H9 (cell line): ENCODE measurements around the gene SMIM21. TPM values are rescaled to one million over a fixed set of nuclear protein-coding genes. Genes with fewer than 3 reads are reported as not detected.

Experiments
- DNase-seq: peaks from one replicate; pipeline ENCODE4 v3.0.0-alpha.2; 2017
- H2AFZ ChIP-seq: one replicate; pipeline ENCODE4 v1.6.1; 2013; ENCODE audit warnings: mild to moderate bottlenecking, low read length, control low read depth, moderate library complexity
- H2AK5ac ChIP-seq: 2 replicates; pipeline ENCODE4 v1.6.1; 2013; ENCODE audit warnings: low read length, control low read depth, mixed read lengths; ENCODE audit not compliant: insufficient read length
- H2BK120ac ChIP-seq: one replicate; pipeline ENCODE4 v1.6.1; 2013; ENCODE audit warnings: low read depth, mild to moderate bottlenecking, low read length, control low read depth, inconsistent platforms; ENCODE audit not compliant: poor library complexity, severe bottlenecking
- H2BK12ac ChIP-seq: 2 replicates; pipeline ENCODE4 v1.6.1; 2013; ENCODE audit warnings: low read length, control low read depth, mixed read lengths, low read depth; ENCODE audit not compliant: insufficient read length
- H2BK15ac ChIP-seq: 2 replicates; pipeline ENCODE4 v1.6.1; 2013; ENCODE audit warnings: low read depth, low read length, control low read depth
- H2BK20ac ChIP-seq: one replicate; pipeline ENCODE4 v1.6.1; 2013; ENCODE audit warnings: low read depth, mild to moderate bottlenecking, low read length, control low read depth, inconsistent platforms; ENCODE audit not compliant: poor library complexity, severe bottlenecking
- H2BK5ac ChIP-seq: 2 replicates; pipeline ENCODE4 v1.6.1; 2013; ENCODE audit warnings: low read length, control low read depth, mixed read lengths; ENCODE audit not compliant: insufficient read length
- H3K14ac ChIP-seq: 2 replicates; pipeline ENCODE4 v1.6.1; 2013; ENCODE audit warnings: low read length, control low read depth; ENCODE audit not compliant: insufficient read depth
- H3K18ac ChIP-seq: 2 replicates; pipeline ENCODE4 v1.6.1; 2013; ENCODE audit warnings: low read depth, mild to moderate bottlenecking, mixed read lengths, low read length, control low read depth; ENCODE audit not compliant: insufficient read length
- H3K23ac ChIP-seq: 2 replicates; pipeline ENCODE4 v1.6.1; 2013; ENCODE audit warnings: low read length, control low read depth, mixed read lengths, low read depth; ENCODE audit not compliant: insufficient read length
- H3K23me2 ChIP-seq: 2 replicates; pipeline ENCODE4 v1.6.1; 2013; ENCODE audit warnings: low read depth, mild to moderate bottlenecking, mixed read lengths, low read length, control low read depth; ENCODE audit not compliant: insufficient read length, poor library complexity, severe bottlenecking
- H3K27ac ChIP-seq: 2 replicates; pipeline ENCODE4 v1.5.1; 2013; ENCODE audit warnings: low read length, control low read depth, mixed read lengths, low read depth; ENCODE audit not compliant: insufficient read length
- H3K27me3 ChIP-seq: 2 replicates; pipeline ENCODE4 v1.6.1; 2013; ENCODE audit warnings: low read length, control low read depth, inconsistent platforms; ENCODE audit not compliant: insufficient read depth
- H3K4ac ChIP-seq: 2 replicates; pipeline ENCODE4 v1.6.1; 2013; ENCODE audit warnings: low read depth, mild to moderate bottlenecking, control low read depth, inconsistent platforms, low read length, moderate library complexity
- H3K4me1 ChIP-seq: 2 replicates; pipeline ENCODE4 v1.6.1; 2013; ENCODE audit warnings: low read length, control low read depth, inconsistent platforms; ENCODE audit not compliant: insufficient read depth
- H3K4me2 ChIP-seq: 2 replicates; pipeline ENCODE4 v1.6.1; 2013; ENCODE audit warnings: low read length, control low read depth, mixed read lengths; ENCODE audit not compliant: insufficient read length, insufficient read depth
- H3K56ac ChIP-seq: 2 replicates; pipeline ENCODE4 v1.6.1; 2013; ENCODE audit warnings: low read depth, mild to moderate bottlenecking, mixed read lengths, low read length, control low read depth; ENCODE audit not compliant: insufficient read length
- H3K79me1 ChIP-seq: 2 replicates; pipeline ENCODE4 v1.6.1; 2013; ENCODE audit warnings: low read depth, mild to moderate bottlenecking, moderate library complexity, low read length, control low read depth, inconsistent platforms; ENCODE audit not compliant: insufficient read depth, poor library complexity, severe bottlenecking
- H3K79me2 ChIP-seq: 2 replicates; pipeline ENCODE4 v1.6.1; 2013; ENCODE audit warnings: low read length, control low read depth, inconsistent platforms; ENCODE audit not compliant: insufficient read depth
- H3K9ac ChIP-seq: 2 replicates; pipeline ENCODE4 v1.6.1; 2013; ENCODE audit warnings: low read length, control low read depth, mixed read lengths; ENCODE audit not compliant: insufficient read length; ENCODE audit errors: extremely low read depth
- H3K9me3 ChIP-seq: one replicate; pipeline ENCODE4 v1.6.1; 2013; ENCODE audit warnings: low read depth, low read length, inconsistent platforms; ENCODE audit not compliant: control insufficient read depth
- H3T11ph ChIP-seq: one replicate; pipeline ENCODE4 v1.6.1; 2013; ENCODE audit warnings: mild to moderate bottlenecking, low read length, control low read depth, inconsistent platforms
- H4K20me1 ChIP-seq: one replicate; pipeline ENCODE4 v1.6.1; 2013; ENCODE audit not compliant: control insufficient read depth, insufficient read length, insufficient read depth
- H4K5ac ChIP-seq: 2 replicates; pipeline ENCODE4 v1.6.1; 2013; ENCODE audit warnings: low read depth, mild to moderate bottlenecking, mixed read lengths, low read length, control low read depth; ENCODE audit not compliant: insufficient read length
- H4K8ac ChIP-seq: replicated peaks from 2 replicates; pipeline ENCODE4 v1.6.1; 2013; ENCODE audit warnings: low read length, control low read depth, mixed read lengths, low read depth; ENCODE audit not compliant: insufficient read length
- H4K91ac ChIP-seq: 2 replicates; pipeline ENCODE4 v1.6.1; 2013; ENCODE audit warnings: low read depth, mild to moderate bottlenecking, moderate library complexity, mixed read lengths, low read length, control low read depth; ENCODE audit not compliant: insufficient read length
- H3K27ac Mint-ChIP-seq, 3 experiments: 2 replicates in 2 of 3; 3 replicates in 1 of 3; pipeline ENCODE4 v1.8.0; 2020 to 2021; ENCODE audit warnings: mixed read lengths in 3 of 3, mild to moderate bottlenecking in 1 of 3, moderate library complexity in 1 of 3
- H3K27me3 Mint-ChIP-seq: 2 replicates; pipeline ENCODE4 v1.8.0; 2021; ENCODE audit warnings: low read depth, mild to moderate bottlenecking, moderate library complexity, mixed read lengths
- H3K36me3 Mint-ChIP-seq, 3 experiments: 2 replicates in 2 of 3; 3 replicates in 1 of 3; pipeline ENCODE4 v1.8.0; 2020 to 2021; ENCODE audit warnings: low read depth in 3 of 3, mixed read lengths in 3 of 3; ENCODE audit not compliant: insufficient read depth in 1 of 3
- H3K4me1 Mint-ChIP-seq, 2 experiments: 2 replicates each; pipeline ENCODE4 v1.8.0; 2020; ENCODE audit warnings: mixed read lengths in 2 of 2
- H3K4me3 Mint-ChIP-seq, 2 experiments: 2 replicates in 1 of 2; 3 replicates in 1 of 2; pipeline ENCODE4 v1.8.0; 2020 to 2021; ENCODE audit warnings: mild to moderate bottlenecking in 2 of 2, mixed read lengths in 2 of 2, moderate library complexity in 1 of 2
- H3K9me3 Mint-ChIP-seq, 2 experiments: 2 replicates in 1 of 2; 3 replicates in 1 of 2; pipeline ENCODE4 v1.8.0; 2020; ENCODE audit warnings: mild to moderate bottlenecking in 2 of 2, mixed read lengths in 2 of 2, moderate library complexity in 1 of 2
- CTCF ChIP-seq: fragments of 200-600 bp; sonication (generic); conservative IDR thresholded peaks from 3 replicates; pipeline ENCODE4 v1.8.0; 2021; ENCODE audit warnings: antibody characterized with exemption, mild to moderate bottlenecking
- WGBS: extraction: QIAGEN DNeasy Blood & Tissue Kit; methylation state at CpG from one replicate; pipeline ENCODE4 v1.1.7; 2013; ENCODE audit warnings: missing lambda C conversion rate, low lambda C conversion rate, mixed read lengths; ENCODE audit not compliant: insufficient read length; ENCODE audit errors: extremely low coverage; 5-methylcytosine and 5-hydroxymethylcytosine counted together
- total RNA-seq: library from RNA; stranded (reverse); gene quantifications from 2 replicates; pipeline ENCODE4 v1.2.1, GENCODE V29; 2021

SMIM21 gene
- total RNA-seq, 1 experiment from 2014 or later: not detected

GRCh38 chr18:75375341-75375740 is 52.2 kb downstream of the SMIM21 start:
- DNase-seq: no peak
- no peak overlapping the region for H3K9ac ChIP-seq
- H3K27me3 ChIP-seq: no peaks in the 10 kb centered on the region
- H2BK120ac ChIP-seq: no peak overlapping the region
- H4K5ac ChIP-seq: no peak overlapping the region
- no peak overlapping the region for H3K23ac ChIP-seq
- H4K8ac ChIP-seq: no peak overlapping the region
- H3K14ac ChIP-seq: no peak overlapping the region
- H3K79me2 ChIP-seq: no peaks in the 10 kb centered on the region
- H3K56ac ChIP-seq: no peak overlapping the region
- Mint-ChIP-seq H3K36me3 (peaks cover 0 to 7% (median 0%) of the 10 kb centered on the region in 3 experiments; a peak in 3 of 7 replicates), H3K27me3 (no peaks in the 10 kb centered on the region; the same call in 1 of the 2 replicates), H3K9me3 (peaks cover 9 to 12% of the 10 kb centered on the region in 2 experiments; a peak in 4 of 5 replicates), H3K4me3 (no peak overlapping the region), H3K27ac (no peak overlapping the region; a peak in 1 of 7 replicates), H3K4me1 (peaks cover 0 to 14% of the 10 kb centered on the region in 2 experiments; a peak in 3 of 4 replicates)
- H4K20me1 ChIP-seq: no peaks in the 10 kb centered on the region
- no peak for TF ChIP-seq CTCF
- no peaks in the 10 kb centered on the region for H3K23me2 ChIP-seq
- H2AK5ac ChIP-seq: no peak overlapping the region
- H3T11ph ChIP-seq: no peak overlapping the region
- H2AFZ ChIP-seq: no peak overlapping the region
- no peak overlapping the region for H3K4me2 ChIP-seq
- H2BK15ac ChIP-seq: no peak overlapping the region
- no peak overlapping the region for H2BK20ac ChIP-seq
- no peak overlapping the region for H3K4ac ChIP-seq
- no peak overlapping the region for H2BK5ac ChIP-seq
- no CpG with 5 or more reads among the region's 6 CpGs for WGBS
- H2BK12ac ChIP-seq: no peak overlapping the region
- H3K18ac ChIP-seq: no peak overlapping the region
- H4K91ac ChIP-seq: no peak overlapping the region
- H3K79me1 ChIP-seq: no peaks in the 10 kb centered on the region
- no peak overlapping the region for H3K27ac ChIP-seq
- H3K9me3 ChIP-seq: no peaks in the 10 kb centered on the region
- no peaks in the 10 kb centered on the region for H3K4me1 ChIP-seq
